IPS DF 19.7 (cell line): ENCODE data around the gene SKA2.
"Not testable (repeated sequence)": the region's sequence is repeated elsewhere in the genome, so short reads cannot be mapped to it uniquely, and the experiment has no call there.

Experiments
- DNase-seq: peaks from one replicate; pipeline ENCODE4 v3.0.0-alpha.2; 2013; ENCODE audit warnings: low read depth, low spot score

SKA2 gene

DNA sequence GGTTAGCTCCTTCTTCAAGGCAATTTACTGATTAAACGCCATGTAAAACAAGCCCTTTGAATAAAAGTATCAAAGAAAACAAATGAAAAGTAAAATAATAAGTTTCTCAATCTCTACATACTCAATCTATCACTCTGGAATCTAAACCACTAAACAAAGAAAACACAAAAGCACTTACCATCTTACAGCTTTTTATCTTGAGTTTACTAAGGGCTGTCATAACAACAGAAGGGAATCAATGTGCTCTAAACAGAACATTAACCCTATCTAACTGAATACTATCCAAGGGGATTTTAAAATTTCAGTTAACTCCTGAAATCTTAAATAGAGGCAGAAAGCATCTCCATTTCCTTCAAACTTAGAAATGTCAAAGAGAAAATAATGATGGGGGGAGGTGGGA is 3.4 kb downstream of the SKA2 start:
- DNase-seq: no peak

DNA sequence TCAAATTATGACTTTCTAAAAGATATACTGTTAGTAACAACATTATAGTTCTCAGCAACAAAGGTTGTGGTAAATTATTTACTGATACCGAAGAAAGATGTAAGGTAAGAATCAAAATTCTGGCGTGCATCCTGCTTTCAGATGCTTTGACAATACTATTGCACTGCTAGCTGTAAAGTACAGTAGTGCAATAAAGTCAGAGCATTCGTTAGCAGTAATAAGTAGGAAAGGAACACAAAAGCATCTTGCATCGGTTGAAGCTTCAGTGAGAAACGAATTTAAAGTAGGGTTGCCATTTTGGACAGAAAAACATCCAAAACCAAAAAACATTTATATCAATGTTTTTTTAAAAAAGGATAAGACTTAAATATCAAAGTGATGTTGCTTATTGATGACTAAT is 4.0 kb downstream of the SKA2 start:
- no peak for DNase-seq

DNA sequence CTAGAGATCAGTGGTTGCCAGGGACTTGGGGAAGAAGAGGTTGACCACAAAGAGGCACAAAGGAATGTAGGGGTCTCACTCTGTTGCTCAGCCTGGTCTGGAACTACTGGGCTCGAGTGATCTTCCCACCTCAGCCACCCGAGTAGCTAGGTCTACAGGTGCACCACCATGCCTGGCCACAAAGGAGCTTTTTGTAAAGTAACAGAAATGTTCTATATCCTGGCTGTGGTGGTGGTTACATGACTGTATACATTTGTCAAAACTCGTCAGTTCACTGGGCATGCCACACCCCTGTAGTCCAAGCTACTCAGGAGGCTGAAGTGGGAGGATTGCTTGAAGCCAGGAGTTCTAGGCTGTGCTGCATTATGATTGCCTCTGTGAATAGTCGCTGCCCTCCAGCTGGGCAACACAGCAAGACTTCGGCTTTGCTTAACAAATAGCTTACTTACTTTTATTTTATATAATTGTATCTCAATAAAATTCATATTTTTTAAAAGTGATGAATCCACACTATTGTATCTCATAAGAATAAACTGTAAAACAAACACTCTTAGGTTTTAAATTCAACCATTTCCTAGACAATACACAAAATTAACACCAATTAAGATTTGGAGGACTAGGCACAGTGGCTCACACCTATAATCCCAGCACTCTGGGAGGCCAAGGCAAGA is 5.0 kb downstream of the SKA2 start:
- DNase-seq: no peak

DNA sequence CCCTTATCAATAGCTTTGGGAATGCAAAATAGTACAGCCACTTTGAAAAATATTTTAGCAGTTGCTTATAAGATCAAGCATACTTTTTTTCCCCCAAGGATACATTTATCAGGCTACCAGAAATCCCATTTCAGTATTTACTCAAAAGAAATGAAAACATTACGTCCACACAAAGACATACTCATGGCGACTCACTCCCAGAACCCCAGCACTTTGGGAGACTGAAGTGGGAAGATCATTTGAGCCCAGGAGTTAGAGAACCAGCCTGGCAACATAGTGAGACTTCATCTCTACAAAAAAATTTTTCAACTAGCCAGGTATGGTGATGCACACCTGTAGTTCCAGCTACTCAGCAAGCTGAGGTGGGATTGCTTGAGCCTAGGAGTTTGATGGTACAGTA is 5.9 kb downstream of the SKA2 start:
- no peak for DNase-seq

DNA sequence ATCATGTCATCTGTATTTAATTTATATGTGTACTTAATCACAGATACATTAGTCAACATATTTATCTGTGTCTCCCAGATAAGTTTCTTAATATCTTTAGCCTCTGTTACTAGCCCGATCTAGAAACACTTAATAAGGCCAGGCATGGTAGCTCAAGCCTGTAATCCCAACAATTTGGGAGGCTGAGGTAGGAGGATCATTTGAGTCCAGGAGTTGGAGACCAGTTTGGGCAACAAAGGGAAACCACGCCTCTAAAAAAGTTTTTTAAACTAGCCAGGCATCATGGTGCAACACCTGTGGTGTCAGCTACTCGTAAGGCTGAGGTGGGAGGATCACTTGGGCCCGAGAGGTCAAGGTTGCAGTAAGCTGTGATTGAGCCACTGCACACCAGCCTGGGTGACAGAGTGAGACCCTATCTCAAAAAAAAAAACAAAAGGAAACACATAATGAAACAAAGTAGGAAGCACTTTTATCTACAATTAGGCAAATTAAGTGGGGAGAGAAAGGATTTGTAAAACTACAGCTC is 9.4 kb downstream of the SKA2 start:
- DNase-seq: no peak

DNA sequence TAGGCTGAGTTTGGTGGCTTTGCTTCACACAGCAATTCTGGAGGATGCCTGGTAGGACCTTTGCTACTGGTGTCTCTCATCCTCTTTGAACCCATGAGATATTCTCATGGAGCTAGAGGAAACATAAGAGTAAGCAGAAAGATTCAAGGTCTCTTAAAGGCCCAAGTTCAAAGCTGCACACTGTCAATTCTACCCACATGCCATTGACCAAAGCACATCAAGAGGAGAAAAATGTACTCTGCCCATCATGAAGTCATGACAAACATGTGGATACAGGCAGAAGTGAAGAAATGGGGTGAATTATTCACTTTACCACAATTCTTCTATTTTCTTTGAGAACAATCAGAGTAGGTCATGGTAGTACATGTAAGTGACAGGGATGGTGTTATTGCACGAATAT is 13.1 kb downstream of the SKA2 start:
- no peak for DNase-seq

DNA sequence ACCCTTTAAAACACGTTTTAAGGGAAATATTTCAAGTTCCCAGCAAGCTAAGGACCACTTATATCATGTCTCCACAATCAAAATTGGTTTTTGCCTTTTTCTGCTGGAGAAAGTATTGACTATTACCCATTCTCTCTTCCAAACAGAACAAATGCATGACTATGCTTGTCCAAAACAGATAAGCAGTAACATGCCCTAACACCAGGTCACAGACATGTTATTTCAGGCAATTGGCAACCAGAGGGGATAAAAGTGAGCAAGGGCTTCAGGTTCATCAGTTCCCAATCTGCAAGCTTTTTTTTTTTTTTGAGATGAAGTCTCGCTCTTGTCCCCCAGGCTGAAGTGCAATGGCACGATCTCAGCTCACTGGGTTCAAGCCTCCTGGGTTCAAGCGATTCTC is 15.0 kb downstream of the SKA2 start:
- no peak for DNase-seq

DNA sequence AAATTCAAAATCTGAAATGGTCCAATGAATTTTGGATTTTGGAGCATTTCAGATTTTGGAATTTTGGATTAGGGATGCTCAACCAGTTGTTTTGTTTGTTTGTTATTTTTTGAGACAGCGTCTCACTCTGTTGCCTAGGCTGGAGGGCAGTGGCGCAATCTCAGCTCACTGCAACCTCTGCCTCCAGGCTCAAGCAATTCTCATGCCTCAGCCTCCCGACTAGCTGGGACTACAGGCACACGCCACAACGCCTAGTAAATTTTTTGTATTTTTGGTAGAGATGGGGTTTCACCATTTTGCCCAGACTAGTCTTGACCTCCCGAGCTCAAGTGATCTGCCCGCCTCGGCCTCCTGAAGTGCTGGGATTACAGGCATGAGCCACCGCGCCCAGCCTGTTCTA is 16.6 kb downstream of the SKA2 start:
- DNase-seq: not testable (repeated sequence)

DNA sequence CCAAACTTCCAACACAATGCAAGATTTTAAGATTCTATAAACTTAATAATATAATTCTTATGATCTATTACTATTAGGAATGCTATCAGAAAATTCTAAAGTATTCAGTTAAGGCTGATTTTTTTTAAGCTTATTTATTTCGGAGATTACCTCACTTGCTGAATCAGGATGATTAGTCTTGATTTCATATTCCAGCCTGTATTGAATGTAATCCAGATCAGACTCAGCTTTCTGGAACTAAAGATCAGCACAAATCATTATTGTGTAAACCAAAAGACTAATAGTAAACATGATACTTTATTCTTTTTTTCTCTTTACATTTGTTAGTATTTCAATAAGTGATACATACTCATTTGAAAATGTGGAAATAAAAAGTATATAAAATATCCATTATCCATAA is 23.9 kb downstream of the SKA2 start:
- DNase-seq: no peak

DNA sequence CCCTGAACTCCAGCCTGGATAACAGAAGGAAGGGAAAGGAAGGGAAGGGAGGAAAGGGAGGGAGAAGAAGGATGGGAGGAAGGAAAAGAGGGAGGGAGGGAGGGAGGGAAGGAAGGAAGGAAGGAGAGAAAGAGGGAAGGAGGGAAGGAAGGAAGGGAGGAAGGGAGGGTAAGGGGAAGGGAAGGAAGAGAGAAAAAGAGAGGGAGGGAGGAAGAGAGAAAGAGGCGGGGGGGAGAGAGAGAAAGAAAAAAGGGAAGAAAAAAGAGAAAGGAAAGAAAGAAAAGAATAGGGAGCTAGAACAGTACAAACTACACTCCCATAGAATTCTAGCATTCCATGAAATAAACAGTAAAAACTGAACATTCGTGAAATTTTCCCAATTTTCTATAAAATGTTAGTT is 25.2 kb downstream of the SKA2 start:
- DNase-seq: no peak

DNA sequence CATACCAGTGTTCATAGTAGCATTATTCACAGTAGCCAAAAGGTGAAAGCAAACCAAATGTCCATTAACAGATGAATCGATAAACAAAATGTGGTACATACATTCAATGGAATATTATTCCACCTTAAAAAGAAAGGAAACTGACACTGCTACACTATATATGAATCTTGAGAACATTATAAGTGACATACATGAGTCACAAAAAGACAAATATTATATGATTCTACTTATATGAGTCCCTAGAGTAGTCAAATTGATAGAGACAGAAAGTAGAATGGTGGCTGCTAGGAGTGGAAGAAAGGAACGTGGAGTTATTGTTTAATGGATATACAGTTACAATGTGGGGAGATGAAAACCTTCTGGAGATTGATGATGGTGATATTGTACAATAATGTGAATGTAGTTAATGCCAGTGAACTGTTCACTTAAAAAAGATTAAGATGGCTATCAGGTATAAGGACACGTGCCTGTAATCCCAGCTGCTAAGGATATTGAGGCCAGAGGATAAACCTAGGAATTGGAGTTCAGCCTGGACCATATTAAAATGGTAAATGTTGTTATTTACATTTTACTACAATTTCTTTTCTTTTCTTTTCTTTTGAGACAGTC is 28.1 kb downstream of the SKA2 start:
- no peak for DNase-seq

DNA sequence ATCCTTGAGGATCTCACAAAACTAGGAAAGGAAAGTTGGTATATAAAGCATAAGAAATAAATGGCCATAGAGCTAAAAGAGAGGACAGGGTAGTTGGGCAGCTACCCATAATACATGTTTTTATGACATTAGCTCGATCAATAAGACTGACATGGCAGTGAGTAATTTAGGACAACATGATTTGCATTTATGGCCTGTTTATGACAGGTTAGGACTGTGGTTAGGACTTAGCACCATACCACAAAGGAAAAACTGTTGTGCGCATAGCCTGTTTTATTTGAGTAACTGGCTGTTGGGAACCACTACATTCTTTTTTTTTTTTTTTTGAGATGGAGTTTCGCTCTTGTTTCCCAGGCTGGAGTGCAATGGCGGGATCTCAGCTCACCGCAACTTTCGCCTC is 30.3 kb downstream of the SKA2 start:
- no peak for DNase-seq

DNA sequence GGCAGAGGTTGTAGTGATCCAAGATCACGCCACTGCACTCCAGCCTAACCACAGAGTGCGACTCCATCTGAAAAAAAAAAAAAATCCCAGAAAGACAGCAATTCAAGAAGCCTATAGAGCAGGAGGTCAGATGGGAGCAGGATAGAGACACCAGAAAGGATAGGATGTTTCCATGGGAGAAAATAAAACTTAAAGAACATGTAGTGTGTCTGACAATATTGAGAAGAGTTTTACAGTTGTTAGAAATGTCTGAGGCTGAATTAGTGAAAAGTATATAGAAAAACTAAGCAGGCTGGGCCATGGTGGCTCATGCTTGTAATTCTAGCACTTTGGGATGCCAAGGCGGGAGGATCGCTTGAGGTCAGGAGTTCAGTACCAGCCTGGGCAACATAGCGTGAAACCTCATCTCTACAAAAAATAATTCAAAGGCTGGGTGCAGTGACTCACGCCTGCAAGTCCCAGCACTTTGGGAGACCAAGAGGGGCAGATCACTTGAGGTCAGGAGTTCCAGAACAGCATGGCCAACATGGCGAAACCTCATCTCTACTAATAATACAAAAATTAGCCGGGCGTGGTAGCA is 33.0 kb downstream of the SKA2 start:
- no peak for DNase-seq

DNA sequence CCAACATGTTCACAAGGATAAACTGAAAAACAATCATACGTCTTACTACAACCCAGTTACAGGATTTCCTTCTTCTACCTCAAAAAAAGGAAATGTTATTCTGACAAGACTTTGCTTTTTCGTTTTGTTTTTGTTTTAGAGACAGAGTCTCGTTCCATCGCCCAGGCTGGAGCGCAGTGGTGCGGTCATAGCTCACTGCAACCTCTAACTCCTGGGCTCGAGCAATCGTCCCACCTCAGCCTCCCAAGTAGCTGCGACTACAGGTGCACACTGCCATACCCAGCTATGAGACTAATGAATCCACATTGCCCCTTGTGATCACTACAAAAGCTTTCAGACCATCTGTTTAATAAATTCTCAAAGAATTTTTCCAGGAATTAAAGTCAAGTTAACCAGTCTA is 39.5 kb downstream of the SKA2 start:
- no peak for DNase-seq

DNA sequence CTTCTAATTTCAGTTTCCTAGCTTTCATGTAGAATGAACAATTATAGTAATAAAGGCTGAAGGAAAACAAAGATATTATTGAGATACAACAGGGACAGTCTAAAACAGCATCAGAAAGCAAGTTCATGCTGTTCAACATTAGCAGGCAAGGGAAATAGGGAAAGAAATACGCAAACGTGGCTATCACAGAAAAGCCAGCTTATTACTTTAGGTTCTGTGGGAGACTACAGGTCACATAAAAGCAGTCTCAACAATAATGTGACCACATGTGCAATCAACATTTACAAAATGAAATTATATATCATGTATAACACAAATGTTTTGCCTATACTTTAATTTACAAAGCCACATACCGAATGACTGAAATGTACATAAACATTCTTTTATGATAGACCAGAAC is 43.4 kb downstream of the SKA2 start:
- DNase-seq: no peak

DNA sequence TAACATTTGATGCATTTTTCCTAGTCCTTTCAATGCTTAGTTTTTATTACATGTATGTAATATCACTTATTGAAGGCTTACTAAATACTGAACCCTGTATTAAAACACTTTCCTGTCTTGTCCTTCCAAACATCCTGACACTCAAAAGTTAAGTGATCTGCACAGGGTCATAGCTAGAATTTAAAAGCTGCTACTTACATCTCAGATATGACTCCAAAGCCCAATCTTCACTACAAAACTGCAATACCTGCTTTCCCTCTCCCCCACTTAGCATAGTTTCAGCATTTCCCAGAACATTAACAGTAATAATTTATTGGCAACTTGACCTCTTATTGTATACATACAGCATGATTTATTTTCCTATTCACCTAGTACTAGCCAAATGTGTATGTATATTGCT is 44.0 kb downstream of the SKA2 start:
- DNase-seq: no peak

DNA sequence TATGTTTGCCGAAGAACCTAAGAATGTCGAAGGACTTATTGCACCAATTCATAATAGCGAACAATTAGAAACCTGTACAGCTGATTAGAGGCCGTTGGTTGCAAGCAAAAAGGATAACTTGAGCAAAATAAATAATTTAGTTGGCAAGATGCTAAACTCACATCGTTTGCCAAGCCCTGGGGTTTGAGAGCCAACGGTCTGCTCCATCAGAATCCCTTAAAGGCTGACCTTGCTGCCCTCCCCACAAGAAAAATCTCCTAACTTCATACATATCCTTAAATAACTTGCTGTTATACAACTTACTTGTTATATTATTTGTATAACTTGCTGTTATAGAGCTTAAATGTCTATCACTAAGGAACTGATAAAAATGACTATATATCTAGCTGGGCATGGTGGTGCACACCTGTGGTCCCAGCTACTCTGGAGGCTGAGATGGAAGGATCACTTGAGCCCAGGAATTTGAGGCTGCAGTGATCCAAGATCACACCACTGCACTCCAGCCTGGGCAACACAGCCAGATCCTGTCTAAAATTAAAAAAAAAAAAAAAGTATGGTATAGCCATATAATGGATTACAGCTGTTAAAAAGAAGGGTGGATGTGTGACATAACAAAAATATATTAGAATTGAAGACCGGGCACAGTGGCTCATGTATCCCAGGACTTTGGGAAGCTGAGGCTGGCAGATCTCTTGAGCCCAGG is 46.4 kb downstream of the SKA2 start:
- DNase-seq: no peak

DNA sequence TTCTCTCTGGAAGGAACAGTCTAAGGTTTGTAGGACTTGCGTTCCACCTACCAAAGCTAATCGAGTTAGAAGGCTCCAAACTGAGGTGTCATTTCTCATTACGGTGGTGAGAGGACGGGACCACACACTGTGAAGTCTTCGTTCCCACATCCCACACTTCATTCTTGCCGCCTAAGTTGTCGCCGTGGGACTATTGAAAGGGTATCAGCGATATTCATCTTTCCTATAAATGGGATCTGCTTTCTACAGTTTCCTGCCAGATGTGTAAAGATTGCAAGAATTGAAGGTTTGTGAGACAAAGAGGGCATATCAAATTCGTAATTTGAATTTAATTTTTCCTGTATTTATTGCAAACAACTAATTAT is 47.7 kb downstream of the SKA2 start:
- no peak for DNase-seq

DNA sequence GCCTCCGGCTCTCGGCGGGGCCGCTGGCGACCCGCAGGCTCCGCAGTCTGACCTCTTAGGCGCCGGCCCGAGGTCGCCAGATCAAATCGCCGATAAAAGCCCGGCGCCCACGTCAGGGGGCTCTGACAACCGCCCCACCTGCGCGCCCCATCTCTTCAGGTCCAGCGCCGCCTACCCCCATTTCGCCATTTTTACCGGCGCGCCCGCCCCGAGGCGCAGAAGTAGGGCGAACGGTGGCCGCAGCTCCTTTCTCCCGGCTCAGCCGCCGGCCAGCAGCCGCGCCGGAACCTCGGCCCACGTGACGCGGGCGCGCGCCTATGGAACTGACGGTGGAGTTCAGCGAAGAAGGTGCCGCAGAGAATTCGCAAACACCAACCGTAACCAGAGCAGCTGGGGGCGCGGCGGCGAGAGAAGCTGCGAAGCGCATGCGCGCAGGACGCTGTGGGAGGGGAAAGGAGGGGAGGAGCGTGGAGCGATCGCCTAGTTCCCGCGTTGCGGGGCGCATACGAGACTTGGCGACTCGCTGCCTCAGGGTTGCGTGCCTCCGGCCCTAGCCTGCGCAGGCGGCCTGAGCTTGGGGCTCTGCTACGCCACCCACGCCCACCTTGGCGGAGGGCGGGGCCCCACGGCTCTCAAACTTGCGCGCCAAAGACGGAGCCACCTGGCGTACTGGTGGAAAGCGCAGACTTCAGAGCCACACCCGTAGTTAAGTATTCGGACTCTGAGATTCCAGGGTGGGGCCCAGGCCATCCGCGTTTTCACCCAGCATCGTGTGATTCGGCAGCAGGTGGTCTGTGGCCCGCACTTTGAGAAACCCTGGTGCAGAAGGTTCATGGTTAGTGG is 48.3 kb downstream of the SKA2 start, which contains the start of gene TRIM37:
TSS of gene TRIM37 (minus strand) at position 418 of the 843 bp plus-strand sequence. CDS start 419 bp downstream, outside the sequence.
- peak; percentile 92 for DNase-seq

DNA sequence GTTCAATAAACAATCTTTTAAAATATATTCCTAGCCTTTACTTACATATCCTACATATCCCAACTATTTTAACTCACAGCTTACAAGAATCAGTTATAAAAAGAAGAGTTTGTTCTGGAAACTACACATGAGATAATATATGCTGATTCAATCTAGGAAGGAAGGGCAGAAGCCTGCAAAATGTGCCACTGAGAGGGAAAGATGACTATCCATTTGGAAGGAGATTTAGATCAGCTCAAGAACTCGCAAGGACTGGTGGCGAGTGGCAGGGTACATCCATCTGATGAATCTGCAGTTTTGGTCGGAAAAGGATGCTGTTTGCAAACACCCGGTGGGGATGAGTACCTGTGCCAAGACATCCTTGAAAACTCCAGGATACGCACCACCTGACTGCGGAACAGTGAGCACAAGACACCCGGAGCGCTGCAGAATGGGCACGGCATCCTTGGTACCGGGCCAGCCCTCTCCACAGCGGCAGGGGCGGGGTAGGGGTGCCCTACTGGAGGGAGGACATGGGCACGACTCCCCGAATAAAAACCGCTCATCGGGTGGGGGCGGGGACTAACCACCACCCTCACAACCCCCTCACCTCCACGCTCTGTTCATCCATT is 49.0 kb downstream of the SKA2 start:
- DNase-seq: no peak

DNA sequence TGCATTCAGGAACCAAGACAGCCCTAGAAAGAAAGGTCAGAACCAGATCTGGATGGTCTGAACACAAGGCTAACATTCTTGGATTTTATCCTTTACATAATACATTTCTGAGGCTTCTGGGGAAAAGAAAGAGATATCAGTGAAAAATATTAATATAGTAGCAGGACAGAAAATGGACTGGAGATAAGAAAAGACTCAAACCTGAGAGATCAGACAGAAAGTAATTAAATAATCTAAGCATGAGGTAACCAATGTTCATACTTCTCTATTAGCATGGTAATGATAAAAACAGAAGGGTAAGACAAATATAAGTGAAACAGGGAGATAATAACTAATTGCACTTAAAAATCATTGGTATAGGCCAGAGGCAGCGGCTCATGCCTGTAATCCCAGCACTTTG is 53.8 kb downstream of the SKA2 start:
- no peak for DNase-seq
